ENCODE data around the gene PTCHD1.

Gene PTCHD1

DNA sequence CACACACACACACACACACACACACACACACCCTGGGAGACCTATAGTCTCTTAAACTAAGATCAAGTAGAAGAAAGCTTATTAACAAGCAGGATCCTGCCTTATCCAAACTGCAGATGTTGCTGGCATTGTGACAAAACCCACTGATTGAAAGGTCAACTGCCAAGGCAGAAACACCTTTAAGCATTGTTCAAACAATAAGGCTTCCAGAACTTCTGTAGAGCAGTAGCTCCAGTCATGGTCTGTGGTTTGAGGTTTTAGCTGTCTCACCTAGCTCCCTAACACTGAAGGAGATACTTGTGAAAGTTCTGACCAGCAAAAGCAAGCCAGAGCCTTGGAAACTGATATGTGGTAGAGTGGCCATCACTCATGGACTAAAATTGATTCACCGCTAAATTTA, 59.8 kb downstream of the PTCHD1 start:
- no peak for DNase-seq (ENCODE audit: low read depth in 1 of 2, low spot score in 1 of 2)

DNA sequence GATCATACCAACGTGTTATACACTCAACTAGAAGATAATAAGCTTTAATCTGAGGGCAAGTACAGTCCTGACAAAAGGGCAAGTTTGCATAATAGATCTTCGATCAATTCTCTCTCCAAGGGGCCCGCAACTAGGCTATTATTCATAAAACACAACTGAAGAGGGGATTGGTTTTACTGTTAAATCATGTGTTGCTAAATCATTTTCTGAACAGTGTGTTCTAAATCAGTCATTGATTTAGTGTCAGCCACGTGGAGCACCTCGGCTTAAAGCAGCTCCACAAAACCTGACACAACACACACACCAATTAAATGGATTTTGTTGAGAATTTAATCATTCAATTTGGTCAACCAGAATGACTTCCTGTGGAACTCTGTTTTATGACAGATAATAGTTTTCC, 61.6 kb downstream of the PTCHD1 start:
- no peak for DNase-seq (ENCODE audit: low read depth in 1 of 2, low spot score in 1 of 2)

DNA sequence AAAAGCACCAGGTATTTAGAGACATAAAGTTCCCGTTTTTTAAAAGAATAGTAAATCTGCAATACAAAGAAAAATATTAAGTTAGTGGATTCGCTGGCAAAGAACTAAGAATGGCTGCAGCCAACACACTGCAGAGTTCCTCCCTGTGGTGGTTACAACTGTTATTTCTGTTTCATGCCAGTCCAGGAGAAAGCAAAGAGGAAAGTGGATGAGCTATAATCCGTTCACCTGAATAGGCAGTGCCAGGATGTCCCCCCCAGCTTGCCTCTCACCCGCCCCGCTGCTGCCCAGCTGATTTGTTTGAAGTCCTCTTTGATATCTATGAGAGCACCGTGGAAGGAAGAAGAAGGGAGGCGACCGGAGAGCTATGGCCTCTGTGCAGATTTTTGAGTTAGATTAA, 63.9 kb downstream of the PTCHD1 start:
- DNase-seq (ENCODE audit: low read depth in 1 of 2, low spot score in 1 of 2), result no peak

GRCh38 chrX:23403849-23404248, 69.2 kb downstream of the PTCHD1 start:
- no peak for DNase-seq (ENCODE audit: low read depth in 1 of 2, low spot score in 1 of 2)

- no peak for DNase-seq (ENCODE audit: low read depth in 1 of 2, low spot score in 1 of 2)
Measured at GRCh38 chrX:23422912-23423311, 88.3 kb downstream of the PTCHD1 start.

GRCh38 chrX:23434356-23434884, 99.8 kb downstream of the PTCHD1 start:
- DNase-seq (ENCODE audit: low read depth in 1 of 2, low spot score in 1 of 2), result no peak

GRCh38 chrX:23435108-23435507, 100.5 kb downstream of the PTCHD1 start:
- no peak for DNase-seq (ENCODE audit: low read depth in 1 of 2, low spot score in 1 of 2)

- DNase-seq (ENCODE audit: low read depth in 1 of 2, low spot score in 1 of 2), result no peak
Measured at GRCh38 chrX:23435575-23435974, 100.9 kb downstream of the PTCHD1 start.

DNA sequence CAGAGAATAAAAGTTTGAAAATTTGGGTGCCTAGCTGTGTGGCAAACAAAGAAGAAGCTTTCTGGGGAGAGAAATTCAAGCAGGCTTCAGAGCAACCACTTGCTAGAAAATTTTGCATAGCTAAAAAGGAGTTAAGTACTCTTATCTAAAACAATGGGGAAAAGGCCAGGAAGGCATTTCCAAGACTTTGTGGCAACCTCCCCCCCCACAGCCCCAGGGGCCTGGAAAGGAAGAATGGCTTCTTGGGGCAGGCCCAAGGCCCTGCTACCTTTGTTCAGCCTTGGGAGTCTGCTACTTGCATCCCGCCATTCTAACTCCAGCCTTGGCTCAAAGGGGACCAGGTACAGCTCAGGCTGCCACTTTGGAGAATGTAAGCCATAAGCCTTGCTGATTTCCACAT, 102.2 kb downstream of the PTCHD1 start:
- no peak for DNase-seq (ENCODE audit: low read depth in 1 of 2, low spot score in 1 of 2)

DNA sequence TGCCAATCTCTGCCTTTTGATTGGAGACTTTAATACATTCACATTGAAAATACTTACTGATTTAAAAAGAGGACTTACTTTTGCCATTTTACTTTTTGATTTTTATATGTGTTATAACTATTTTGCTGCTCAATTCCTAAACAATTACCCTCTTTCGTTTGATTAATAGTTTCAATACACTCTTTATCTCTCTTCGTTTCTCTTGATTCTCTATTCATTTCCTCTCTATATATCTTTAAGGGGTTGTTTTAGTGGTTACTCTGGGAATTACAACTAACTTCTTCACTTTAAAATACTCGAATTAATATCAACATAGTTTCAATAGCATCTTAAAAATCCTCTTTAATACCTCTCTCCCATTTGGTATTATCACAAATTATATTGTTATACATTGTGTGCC, 116.6 kb downstream of the PTCHD1 start:
- no peak for DNase-seq (ENCODE audit: low read depth in 1 of 2, low spot score in 1 of 2)

Data from stimulated activated CD4-positive, alpha-beta T cell treated with anti-CD3 and anti-CD28 coated beads, Interleukin-15, amount 100 ng/mL, for 1 hour (primary cell).